Activated naive CD8-positive, alpha-beta T cell treated with anti-CD3 and anti-CD28 coated beads, Interleukin-2, amount 10 ng/mL, durations not matched to agents 7 days and 5 days (primary cell): ENCODE results near the gene EXOSC10. TPM values are rescaled to one million over a fixed set of nuclear protein-coding genes. Genes with fewer than 3 reads are reported as not detected.

Experiments used
- ATAC-seq: fragments of 150-1000 bp; cut with Tn5 transposase; one replicate; pipeline ENCODE4 v1.10.0; 2021; ENCODE audit warnings: low read depth, moderate library complexity
- POLR2A ChIA-PET: fragments of 350-600 bp; sonication (Branson Sonifier 250); formaldehyde crosslinking; loops from one replicate; lab custom pipeline; 2021; ENCODE audit warnings: antibody characterized with exemption; lab: Charles Lee
- DNase-seq: peaks from one replicate; pipeline ENCODE4 v3.0.0; 2021
- H3K27ac Mint-ChIP-seq: one replicate; pipeline ENCODE4 v1.8.0; 2022; ENCODE audit warnings: mild to moderate bottlenecking, mixed read lengths
- H3K27me3 Mint-ChIP-seq: one replicate; pipeline ENCODE4 v1.8.0; 2022; ENCODE audit warnings: mild to moderate bottlenecking, moderate library complexity, mixed read lengths
- H3K36me3 Mint-ChIP-seq: one replicate; pipeline ENCODE4 v1.8.0; 2021; ENCODE audit warnings: mild to moderate bottlenecking, mixed read lengths
- H3K4me1 Mint-ChIP-seq: one replicate; pipeline ENCODE4 v1.8.0; 2021; ENCODE audit warnings: mixed read lengths
- H3K4me3 Mint-ChIP-seq: one replicate; pipeline ENCODE4 v1.8.0; 2022; ENCODE audit warnings: mild to moderate bottlenecking, moderate library complexity, mixed read lengths
- H3K9me3 Mint-ChIP-seq: one replicate; pipeline ENCODE4 v1.8.0; 2021; ENCODE audit warnings: mixed read lengths
- total RNA-seq, 2 experiments: library from RNA; stranded (reverse); gene quantifications; one replicate each; pipeline ENCODE4 v1.2.3, GENCODE V29; 2021

The EXOSC10 gene
- 10 to 100 TPM; 89.1 to 92.8 TPM for total RNA-seq

DNA sequence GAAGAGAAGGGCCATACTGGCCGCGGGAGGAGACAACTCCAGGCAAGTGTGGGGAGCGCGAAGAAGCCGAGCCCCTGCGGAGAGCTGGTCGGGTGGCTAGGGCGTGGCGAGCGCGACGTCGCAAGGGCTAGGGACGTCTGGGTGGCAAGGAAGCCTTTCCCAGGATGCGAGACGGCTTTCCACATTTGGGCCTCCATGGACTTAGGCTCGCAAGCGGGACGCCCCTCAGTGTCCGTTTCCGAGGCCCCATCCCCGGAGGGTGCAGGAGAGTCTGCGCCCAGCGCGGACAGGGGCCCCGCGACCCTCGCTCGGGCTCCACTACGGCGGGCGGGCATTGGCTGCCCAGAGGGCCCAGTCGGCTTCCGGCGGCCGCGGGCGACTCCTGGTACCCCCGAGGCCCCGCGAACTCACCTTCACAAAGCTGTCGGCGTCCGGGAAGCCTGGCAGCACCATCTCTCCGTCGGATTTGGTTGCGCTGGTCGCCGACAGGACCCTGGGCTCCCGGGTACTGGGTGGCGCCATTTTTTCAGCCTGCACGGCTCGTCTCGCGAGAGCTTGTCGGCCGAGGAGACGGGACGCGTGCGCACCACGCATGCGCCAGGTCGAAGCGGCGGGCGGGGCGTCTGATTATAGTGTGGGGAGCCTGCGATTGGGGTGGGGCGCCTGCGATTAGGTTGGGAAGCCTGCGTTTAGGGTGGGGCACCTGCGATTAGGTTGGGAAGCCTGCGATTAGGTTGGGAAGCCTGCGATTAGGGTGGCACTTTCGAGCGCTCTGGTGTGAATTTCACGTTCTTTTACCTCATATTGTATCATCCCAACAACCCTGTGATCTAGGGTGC lies at the start of gene EXOSC10:
Gene EXOSC10 (minus strand): TSS at position 560 of the 839 bp plus-strand sequence. CDS start 38 bp downstream, at position 522.
- POLR2A ChIA-PET, result interaction anchor here (0.8 to 2.5 kb wide), 9 partner anchors 9 to 808 kb away, joined by 3 to 26 read pairs (median 6); partner anchors contain the start of genes MTOR, SRM and UBIAD1
- peak within 1 kb of the TSS; percentile 96 for H3K27ac Mint-ChIP-seq
- ATAC-seq (peak; percentile 97), DNase-seq (peak; percentile 98)
- H3K36me3 Mint-ChIP-seq, result peaks cover 6% of the 10 kb centered on the region
- no peaks in the 10 kb centered on the region for H3K27me3 Mint-ChIP-seq
- H3K4me1 Mint-ChIP-seq, result peaks cover 12% of the 10 kb centered on the region
- no peaks in the 10 kb centered on the region for H3K9me3 Mint-ChIP-seq
- peak within 1 kb of the TSS; percentile 96 for H3K4me3 Mint-ChIP-seq

DNA sequence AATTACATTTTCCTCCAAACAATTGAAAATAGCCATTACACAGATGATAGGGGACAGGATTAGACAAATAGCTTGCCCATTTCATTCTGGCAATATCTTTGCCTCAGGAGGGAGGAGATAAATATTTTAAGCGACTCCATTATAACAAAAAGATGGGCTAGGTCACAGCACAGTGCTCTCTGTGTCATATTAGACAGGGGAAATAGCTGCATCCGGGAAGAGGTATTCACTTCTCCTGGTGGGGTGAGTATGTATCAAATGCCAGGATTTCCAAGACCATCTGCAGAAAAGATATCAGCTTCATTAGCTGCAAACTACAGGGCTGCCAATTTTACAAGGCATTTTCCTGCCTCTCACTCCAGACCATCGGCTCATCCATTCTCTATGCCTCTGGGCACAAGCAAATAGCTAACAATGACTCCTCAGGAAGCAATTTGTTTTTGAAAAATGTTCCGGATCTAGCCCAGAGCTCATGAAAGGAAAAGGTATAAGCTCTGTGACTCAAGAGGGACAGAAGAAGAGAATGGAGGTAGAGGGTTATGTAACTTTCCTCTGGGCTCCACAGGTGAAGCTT lies 47.6 kb upstream of the EXOSC10 start:
- H3K4me1 Mint-ChIP-seq, result peaks cover 4% of the 10 kb centered on the region
- DNase-seq (no peak), ATAC-seq (no peak)
- H3K36me3 Mint-ChIP-seq, result peaks cover 15% of the 10 kb centered on the region
- POLR2A ChIA-PET, result no interaction called here
- no peaks in the 10 kb centered on the region for H3K9me3 Mint-ChIP-seq
- H3K27me3 Mint-ChIP-seq, result no peaks in the 10 kb centered on the region
- no peak overlapping the region for H3K4me3 Mint-ChIP-seq
- no peak overlapping the region for H3K27ac Mint-ChIP-seq

DNA sequence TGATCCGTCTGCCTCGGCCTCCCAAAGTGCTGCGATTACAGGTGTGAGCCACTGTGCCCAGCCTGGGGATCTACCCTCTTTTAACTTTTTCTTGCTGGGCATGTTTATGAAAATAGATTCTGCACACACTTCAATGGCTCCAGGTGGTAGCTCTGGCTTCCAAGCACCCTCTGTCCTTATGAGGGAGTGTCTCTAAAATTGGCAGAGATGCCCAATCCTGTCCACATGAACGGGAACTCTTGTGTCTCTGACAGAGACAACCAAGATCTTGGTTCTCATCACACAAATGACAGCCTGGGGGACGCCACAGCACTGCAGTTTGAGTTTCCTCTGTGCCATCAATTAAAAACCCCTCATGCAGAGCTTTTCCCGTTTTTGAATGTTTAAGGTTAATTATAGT lies 46.1 kb upstream of the EXOSC10 start:
- Mint-ChIP-seq H3K9me3 (no peaks in the 10 kb centered on the region), H3K36me3 (peaks cover 17% of the 10 kb centered on the region), H3K4me1 (peaks cover 4% of the 10 kb centered on the region), H3K27me3 (no peaks in the 10 kb centered on the region), H3K4me3 (no peak overlapping the region), H3K27ac (no peak overlapping the region)
- no peak for ATAC-seq
- POLR2A ChIA-PET, result no interaction called here
- DNase-seq, result no peak

- Mint-ChIP-seq H3K4me3 (no peak overlapping the region), H3K27ac (no peak overlapping the region), H3K4me1 (peaks cover 4% of the 10 kb centered on the region), H3K27me3 (no peaks in the 10 kb centered on the region), H3K9me3 (no peaks in the 10 kb centered on the region), H3K36me3 (peaks cover 13% of the 10 kb centered on the region)
- ATAC-seq, result no peak
- DNase-seq, result no peak
- POLR2A ChIA-PET, result no interaction called here
Measured at GRCh38 chr1:11144570-11145256, 45.0 kb upstream of the EXOSC10 start.

- DNase-seq (no peak), ATAC-seq (peak; percentile 42)
- Mint-ChIP-seq H3K4me3 (no peak overlapping the region), H3K27me3 (no peaks in the 10 kb centered on the region), H3K9me3 (no peaks in the 10 kb centered on the region), H3K27ac (no peak overlapping the region), H3K4me1 (peaks cover 4% of the 10 kb centered on the region), H3K36me3 (peaks cover 16% of the 10 kb centered on the region)
- POLR2A ChIA-PET, result no interaction called here
Measured at GRCh38 chr1:11143907-11144306, 44.2 kb upstream of the EXOSC10 start.

- Mint-ChIP-seq H3K27ac (no peak overlapping the region), H3K27me3 (no peaks in the 10 kb centered on the region), H3K36me3 (peaks cover 18% of the 10 kb centered on the region), H3K4me1 (peaks cover 4% of the 10 kb centered on the region), H3K4me3 (no peak overlapping the region), H3K9me3 (no peaks in the 10 kb centered on the region)
- ATAC-seq (no peak), DNase-seq (no peak)
- POLR2A ChIA-PET, result no interaction called here
Measured at GRCh38 chr1:11143401-11143800, 43.7 kb upstream of the EXOSC10 start.

DNA sequence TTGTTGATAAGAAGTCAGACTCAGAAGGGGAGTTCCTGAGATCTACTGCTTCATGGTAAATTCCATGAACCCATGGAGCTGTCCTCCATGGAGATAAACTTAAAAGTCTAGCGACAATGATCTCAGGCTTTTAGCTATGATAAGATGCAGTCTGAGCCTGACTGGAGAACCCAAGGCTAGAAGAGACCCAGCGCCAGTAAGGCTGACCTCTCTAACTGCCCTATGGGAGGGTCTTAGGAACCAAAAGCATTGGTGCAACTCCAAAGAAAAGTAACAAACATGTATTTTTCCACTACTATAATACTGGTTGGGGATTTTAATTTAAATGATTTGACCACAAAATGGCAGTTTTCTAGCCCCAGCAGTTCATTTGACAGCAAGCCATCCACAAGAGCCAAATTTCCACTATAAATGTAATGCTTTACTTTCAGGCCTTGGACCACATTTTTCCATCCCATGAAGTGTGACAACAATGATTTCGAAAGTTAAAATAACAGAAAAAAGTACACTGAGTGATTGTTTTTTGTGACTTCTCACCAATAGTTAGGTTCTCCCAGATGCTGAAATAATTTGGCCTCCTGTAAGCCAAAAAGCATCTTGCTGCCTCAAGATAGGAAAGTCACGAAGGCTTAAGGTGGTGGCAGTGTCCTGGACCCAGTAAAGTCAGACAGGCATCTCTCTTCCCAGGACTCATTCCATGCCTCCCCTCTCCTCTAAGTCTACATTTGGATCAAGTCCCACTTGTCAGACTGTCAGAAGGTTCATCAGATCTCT lies 43.1 kb upstream of the EXOSC10 start:
- H3K4me3 Mint-ChIP-seq, result no peak overlapping the region
- DNase-seq (no peak), ATAC-seq (no peak)
- H3K27ac Mint-ChIP-seq, result peak overlapping the region; percentile 20
- no peaks in the 10 kb centered on the region for H3K27me3 Mint-ChIP-seq
- peaks cover 18% of the 10 kb centered on the region for H3K36me3 Mint-ChIP-seq
- POLR2A ChIA-PET, result no interaction called here
- H3K9me3 Mint-ChIP-seq, result no peaks in the 10 kb centered on the region
- peaks cover 4% of the 10 kb centered on the region for H3K4me1 Mint-ChIP-seq

DNA sequence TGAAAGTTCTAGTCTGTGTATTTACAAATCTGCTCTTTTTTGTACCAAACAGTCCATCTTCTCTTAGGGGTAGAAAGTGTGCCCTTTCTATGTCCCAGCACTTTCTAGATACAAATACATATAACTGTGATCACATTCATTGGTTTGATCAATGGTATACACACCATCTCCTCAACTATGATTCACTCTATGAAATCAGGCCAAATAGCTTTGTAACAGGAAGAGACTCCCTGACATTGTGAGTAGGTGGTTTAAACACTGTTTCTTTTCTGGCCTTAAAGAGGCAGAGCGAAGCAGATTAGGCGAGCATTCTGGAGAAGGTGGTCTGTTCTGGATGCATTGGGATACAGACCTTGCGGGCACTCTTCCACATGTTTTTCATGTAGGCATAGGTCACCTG lies 39.3 kb upstream of the EXOSC10 start:
- ATAC-seq (no peak), DNase-seq (no peak)
- H3K27me3 Mint-ChIP-seq, result no peaks in the 10 kb centered on the region
- peaks cover 13% of the 10 kb centered on the region for H3K36me3 Mint-ChIP-seq
- POLR2A ChIA-PET, result no interaction called here
- H3K4me3 Mint-ChIP-seq, result no peak overlapping the region
- H3K9me3 Mint-ChIP-seq, result no peaks in the 10 kb centered on the region
- H3K27ac Mint-ChIP-seq, result peak overlapping the region; percentile 37
- peaks cover 1% of the 10 kb centered on the region for H3K4me1 Mint-ChIP-seq

DNA sequence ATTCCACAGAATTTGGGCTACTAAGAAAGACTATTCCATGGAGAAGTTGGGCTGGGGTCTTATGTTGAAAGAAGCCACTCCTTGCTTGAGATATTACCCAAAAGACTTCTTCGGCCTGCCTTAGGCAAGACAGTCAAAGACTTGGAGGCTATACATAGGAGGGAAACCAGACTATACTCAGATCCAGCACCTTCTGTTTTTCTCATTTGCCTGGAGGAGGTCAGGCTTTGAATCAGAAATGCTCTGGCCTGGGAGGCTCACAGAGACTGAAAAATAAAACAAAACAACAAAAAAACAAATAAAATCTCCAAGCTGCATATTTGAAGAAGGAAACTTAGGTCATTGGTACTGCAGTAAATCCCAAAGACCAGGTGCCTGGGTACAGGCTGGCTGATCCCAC lies 38.4 kb upstream of the EXOSC10 start:
- POLR2A ChIA-PET, result no interaction called here
- peaks cover 13% of the 10 kb centered on the region for H3K36me3 Mint-ChIP-seq
- H3K27me3 Mint-ChIP-seq, result no peaks in the 10 kb centered on the region

GRCh38 chr1:11134898-11135266 lies 35.2 kb upstream of the EXOSC10 start:
- H3K9me3 Mint-ChIP-seq, result no peaks in the 10 kb centered on the region
- no peak for ATAC-seq
- H3K27me3 Mint-ChIP-seq, result no peaks in the 10 kb centered on the region
- H3K4me3 Mint-ChIP-seq, result no peak overlapping the region
- no peaks in the 10 kb centered on the region for H3K4me1 Mint-ChIP-seq
- no peak overlapping the region for H3K27ac Mint-ChIP-seq
- POLR2A ChIA-PET, result no interaction called here
- DNase-seq, result no peak
- peaks cover 18% of the 10 kb centered on the region for H3K36me3 Mint-ChIP-seq

More for the DNA sequence above, 38.4 kb upstream of the EXOSC10 start:
- H3K4me1 Mint-ChIP-seq, result no peaks in the 10 kb centered on the region
- no peak overlapping the region for H3K27ac Mint-ChIP-seq
- ATAC-seq (no peak), DNase-seq (no peak)
- no peaks in the 10 kb centered on the region for H3K9me3 Mint-ChIP-seq
- H3K4me3 Mint-ChIP-seq, result no peak overlapping the region

- DNase-seq (no peak), ATAC-seq (no peak)
- no peak overlapping the region for H3K27ac Mint-ChIP-seq
- no peaks in the 10 kb centered on the region for H3K27me3 Mint-ChIP-seq
- POLR2A ChIA-PET, result no interaction called here
- H3K9me3 Mint-ChIP-seq, result no peaks in the 10 kb centered on the region
- no peak overlapping the region for H3K4me3 Mint-ChIP-seq
- peaks cover 22% of the 10 kb centered on the region for H3K36me3 Mint-ChIP-seq
- H3K4me1 Mint-ChIP-seq, result no peaks in the 10 kb centered on the region
Measured at GRCh38 chr1:11134251-11134897, 34.7 kb upstream of the EXOSC10 start.

DNA sequence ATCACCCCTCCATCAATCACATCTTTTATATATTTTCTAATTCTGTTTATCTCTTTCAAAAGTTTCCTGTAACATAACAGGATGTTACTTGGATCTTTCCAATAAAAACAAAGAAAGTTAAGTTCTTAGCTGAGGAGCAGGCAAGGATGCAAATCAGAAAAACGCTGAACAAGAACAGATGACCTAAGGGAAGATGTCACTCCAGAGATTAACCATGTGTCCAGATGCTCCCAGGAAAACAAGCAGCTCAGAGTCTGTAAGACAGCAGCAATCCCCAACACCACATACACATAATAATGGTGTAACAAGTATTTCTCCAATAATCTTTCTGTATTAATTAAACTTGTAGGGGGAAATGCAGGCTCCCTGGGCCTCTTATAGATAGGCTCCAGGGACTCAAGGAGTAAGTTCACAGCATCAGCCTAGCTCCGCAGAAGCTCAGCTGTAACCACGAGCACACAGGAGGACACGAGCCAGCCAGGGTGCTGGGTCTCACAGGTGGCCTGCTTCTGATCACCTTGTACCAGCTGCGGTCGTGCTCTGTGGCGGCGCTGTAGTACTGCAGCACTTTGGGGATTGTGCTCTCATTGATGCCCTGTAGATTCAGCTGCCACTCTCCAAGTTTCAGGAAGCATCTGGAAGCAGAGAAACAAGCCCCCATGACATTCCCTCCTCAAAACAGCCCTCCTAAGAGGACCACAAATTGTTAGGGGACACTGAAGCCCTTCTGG lies 33.1 kb upstream of the EXOSC10 start:
- no peak for ATAC-seq
- H3K4me1 Mint-ChIP-seq, result no peaks in the 10 kb centered on the region
- DNase-seq, result no peak
- no peak overlapping the region for H3K4me3 Mint-ChIP-seq
- no peaks in the 10 kb centered on the region for H3K27me3 Mint-ChIP-seq
- POLR2A ChIA-PET, result no interaction called here
- H3K9me3 Mint-ChIP-seq, result no peaks in the 10 kb centered on the region
- no peak overlapping the region for H3K27ac Mint-ChIP-seq
- peaks cover 17% of the 10 kb centered on the region for H3K36me3 Mint-ChIP-seq
